Measurements from ENCODE around the gene DRD3.

The DRD3 gene

DNA sequence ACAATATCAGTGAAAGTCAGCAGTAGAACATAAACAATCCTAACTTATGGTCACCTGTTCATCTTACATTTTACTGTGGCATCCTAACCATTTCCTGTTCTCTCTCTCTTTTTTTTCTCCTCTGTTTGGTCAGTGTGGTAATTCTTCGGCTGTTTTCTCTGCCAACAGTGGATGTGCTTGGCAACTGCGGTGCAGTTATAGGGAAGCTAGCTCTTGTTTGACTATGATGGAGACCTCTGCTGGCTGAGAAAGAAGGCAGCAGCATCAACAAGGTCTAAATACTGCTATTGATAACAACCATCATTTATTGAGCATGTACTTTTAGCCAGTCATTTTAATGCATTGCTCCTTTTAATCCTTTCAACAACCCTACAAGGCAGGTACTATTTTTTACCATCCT, 723 bp upstream of the DRD3 start:
- no peak for DNase-seq

DNA sequence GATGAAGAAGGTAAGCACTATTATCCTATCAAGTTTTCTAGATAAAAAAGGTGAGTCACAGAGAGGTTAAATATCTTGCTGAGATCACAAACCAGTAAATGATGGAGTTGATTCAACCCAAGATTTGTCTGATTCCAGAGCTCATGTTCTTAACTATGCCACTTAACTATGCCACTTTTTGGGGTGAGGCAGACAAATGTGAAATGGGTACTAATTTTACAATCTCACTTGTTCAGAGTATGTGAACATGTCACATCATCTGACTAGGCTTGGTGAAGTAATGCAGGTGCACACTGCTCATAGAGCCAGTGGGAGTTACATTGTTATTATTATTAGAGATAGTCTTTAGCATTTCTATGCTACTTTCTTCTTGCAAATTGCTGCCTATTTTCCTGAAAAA, 2.0 kb downstream of the DRD3 start:
- DNase-seq: no peak

DNA sequence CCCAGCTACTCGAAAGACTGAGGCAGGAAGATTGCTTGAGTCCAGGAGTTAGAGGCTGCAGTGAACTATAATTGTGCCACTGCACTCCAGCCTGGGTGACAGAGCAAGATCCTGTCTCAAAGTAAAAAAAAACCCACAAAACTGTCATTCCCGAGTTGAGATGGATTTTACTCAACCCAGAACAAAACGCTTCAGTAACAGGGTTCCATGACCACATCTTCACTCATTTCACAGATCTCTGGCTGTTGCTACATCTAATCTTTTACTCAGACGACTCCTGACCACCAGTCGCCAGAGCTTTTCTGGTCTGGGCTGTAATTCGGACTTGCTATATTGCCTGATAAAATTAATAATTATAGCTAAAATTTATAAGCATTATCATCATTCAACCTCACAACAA, 2.4 kb downstream of the DRD3 start:
- DNase-seq: no peak

DNA sequence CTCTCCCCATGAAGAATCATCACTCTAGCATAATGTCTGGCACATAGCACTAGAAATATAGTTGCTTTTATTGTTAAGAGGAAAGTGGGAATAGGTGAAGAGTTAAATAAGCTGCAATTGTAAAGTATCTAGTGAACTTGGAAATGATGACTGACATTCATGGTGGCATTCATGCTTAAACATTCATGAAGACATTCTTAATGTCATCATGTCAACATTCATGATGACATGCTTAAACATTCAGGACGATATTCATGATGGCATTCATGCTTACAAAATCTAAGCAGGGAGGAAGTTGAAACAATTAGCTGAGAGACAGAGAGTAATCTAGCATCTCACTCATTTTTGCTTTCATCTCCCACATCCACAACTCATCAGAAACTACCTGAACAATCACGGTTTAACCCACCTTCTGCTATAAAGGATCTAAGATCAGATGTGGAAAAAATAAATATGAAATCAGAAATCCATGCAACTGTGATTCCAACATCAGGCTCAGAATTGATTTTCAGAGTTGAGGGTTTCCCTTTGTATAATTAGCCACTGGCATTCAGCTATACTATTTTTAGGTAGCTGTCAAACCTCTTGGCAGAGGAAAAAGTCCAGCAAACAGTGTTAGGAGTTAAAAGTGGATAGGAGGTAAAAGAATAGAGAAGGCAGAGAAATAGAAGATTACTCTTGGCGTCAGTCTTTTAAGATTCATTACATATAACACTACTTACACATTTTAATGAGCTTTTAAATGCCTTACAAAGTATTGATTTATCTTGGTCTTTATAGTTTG, 3.5 kb downstream of the DRD3 start:
- DNase-seq: no peak

DNA sequence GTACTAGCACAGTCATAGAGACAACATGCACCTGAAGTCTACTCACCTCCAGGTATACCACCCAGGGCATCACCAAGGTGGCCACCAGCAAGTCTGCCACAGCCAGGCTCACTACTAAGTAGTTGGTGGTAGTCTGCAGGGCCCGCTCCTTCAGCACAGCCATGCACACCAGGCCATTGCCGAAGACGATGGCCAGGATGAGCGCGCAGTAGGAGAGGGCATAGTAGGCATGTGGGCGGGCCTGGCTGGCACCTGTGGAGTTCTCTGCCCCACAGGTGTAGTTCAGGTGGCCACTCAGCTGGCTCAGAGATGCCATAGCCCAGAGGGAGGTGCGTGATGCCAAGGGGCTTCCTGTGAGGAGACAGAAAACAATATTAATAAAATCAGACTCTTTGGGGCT, 7.2 kb downstream of the DRD3 start:
- no peak for DNase-seq

DNA sequence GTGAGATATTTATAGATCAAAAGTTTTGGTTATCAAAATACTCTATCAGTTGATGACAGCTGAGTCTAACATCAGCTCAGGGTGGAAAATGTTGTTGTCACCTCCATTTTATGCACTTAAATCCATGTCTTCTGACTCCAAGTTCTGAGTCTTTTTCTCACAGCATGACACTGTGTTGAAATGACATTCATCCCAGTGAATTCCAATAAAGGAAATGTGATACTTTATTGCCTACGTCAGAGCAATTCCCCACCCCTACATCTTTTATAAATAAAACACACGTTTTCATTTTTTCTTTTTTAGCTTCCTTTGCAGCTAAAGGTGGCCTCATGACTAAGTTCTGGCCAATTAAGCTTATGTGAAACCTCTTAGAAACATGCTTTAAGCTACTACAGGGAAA, 10.7 kb downstream of the DRD3 start:
- DNase-seq: no peak

DNA sequence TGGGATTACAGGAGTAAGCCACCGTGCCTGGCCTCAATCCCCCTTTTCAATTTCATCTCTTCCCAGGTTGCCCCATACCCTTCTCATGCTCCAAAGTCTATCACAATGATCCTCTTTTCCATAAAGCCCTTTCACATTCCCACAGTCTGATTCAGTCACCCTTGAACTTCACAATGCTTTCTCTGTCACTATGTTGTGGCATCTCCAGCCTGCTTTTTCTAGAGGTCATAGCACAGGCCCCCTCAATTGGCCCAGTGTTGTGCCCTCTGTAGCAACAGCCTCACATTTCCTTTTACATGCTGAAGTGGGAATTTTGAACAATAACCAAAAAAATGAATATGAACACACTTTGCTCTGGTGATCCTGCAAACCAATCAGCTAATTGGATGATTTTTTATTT, 21.5 kb downstream of the DRD3 start:
- no peak for DNase-seq

DNA sequence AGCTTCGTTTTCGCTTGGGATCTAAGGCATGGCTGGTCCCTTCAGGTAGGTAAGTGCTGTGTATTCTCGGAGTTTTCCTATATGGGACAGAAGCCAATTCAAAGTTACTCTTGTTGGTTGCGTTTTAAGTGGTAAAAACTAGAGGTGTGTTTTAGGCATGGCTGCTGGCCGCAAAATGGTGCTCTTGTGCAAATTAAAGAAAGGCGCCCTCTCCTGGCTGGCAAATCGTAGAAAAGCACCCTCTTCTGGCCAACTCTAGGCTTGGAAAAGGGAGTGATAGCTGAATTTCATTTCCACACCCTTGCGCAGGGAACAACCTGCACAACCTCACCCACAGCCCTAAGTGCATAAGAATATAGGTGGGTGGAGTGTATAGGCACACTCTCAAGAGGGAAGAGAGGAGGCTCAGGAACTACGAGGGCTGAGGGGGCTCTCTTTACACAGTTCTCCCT, 23.5 kb downstream of the DRD3 start:
- no peak for DNase-seq

DNA sequence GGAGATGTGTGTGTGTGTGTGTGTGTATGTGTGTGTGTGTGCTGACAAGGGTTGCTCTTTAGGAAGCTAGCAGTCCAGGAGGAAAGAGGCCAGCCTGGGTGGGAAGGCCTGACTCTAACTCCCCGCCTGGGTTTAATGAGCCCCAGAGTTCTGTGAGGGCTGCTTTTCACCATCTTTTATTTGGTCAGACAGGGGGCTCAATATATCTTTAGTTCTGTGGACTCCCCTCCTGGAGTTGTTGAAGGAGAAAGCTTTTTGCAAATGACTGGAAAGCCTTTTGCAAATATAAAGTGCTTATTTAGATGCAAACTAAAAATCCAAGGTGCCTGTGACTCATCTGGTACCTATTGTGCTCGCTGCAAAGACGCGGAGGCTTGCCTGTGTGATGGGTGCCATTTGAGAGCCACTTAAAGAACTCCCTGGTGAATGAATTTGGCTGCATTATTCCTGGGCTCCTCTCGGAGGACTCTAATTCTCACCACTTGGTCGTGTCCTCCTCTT, 24.5 kb downstream of the DRD3 start:
- DNase-seq: no peak

DNA sequence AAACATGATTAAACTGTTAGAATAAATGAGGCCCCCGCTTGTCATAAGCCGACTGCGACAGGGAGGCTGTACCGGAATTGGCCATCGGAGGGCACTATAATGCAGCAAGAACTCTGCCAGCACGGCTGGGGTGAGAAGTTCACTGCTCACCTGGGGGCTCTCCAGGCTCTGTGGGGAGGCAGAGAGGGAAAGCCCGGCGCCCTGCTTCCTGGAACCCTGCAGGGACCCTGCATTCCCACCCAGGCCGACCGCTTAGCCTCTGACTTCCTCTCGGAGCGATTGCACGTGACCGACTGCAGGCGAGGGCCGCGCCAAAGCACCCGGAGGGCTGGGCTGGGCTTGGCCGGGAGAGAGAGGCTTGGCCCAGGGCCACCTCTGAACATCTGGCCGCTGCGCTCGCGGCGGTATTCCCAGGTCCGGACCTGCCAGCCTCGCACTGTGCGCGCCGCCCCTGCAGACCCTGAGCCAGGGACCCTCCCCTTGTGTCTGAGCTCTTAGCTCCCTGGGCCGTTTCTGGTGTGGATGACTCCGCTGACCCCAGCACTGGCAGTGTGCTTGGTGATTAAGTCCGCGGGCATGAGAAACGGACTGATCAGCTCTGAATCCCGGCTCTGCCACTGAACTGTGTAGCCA, 26.2 kb downstream of the DRD3 start:
- peak; percentile 89 for DNase-seq

DNA sequence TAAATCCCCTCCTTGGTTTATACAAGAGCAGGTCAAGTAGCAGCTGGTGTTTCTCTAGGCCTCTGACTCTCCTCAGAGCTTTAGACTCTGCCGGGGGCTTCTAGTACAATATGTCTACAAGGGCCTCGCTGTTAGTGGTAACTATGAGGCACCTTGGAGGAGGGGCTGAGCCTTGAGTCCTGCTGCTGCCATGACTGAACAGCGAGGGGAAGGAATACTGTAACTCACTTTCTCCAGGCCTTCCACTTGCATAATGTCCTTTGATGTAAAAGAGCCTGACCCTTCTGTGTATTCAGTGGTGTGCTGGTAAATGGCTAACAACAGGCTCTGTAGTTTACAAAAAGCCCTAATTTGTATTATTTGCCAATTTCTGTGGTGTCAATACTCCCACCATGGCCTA, 27.8 kb downstream of the DRD3 start:
- no peak for DNase-seq

DNA sequence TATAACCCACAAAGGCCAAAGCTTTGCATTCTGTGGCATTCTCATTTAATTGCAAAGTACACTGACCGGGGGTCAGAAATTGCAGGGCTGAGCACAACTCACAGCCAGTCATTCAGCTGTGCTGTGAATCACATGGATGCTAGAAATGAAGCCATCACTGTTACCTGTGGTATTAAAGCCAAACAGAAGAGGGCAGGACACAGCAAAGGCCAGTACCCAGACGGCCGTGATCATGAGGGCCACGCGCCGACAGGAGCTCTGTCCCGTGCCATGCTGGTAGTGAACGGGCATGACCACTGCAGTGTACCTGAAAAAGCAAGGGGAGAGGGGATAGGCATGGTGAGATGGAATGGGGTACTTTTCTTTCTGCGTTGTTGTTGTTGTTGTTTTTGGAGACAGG, 31.6 kb downstream of the DRD3 start:
- no peak for DNase-seq

DNA sequence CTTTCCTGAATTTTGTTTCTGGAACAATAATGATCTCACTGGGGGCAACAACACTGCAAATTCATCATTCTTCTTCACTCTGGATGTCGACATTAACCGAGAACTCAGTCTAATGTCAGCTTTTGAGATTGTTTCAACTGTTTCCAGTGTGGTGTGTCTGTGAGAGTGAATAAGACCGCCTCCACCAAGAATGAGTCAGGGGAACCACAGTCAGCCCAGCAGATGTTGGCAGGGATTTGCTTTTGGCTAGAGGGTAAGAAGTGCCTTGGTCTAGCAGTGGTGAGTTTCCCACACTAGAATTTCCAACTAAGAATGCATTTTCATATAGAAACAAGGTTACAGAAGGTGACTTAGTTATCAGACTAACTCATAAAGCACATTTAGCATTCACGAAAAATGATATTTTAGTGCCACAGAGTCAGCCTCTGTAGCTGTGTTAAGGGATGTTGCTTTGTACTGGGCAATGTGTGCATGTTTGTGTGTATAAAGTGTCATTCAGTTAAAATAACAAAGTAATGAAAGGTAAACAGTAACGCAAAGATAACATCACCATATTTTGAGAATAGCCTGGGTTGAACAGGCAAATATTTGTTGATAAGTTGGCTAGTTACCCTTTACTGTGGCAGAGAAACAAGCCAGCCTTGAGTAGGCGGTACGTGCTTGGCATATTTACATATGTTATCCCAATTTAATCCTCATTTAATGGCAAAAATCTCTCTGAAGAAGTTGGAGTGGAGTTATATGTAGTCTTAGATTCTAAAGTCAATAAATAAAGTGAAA, 33.8 kb downstream of the DRD3 start:
- no peak for DNase-seq

DNA sequence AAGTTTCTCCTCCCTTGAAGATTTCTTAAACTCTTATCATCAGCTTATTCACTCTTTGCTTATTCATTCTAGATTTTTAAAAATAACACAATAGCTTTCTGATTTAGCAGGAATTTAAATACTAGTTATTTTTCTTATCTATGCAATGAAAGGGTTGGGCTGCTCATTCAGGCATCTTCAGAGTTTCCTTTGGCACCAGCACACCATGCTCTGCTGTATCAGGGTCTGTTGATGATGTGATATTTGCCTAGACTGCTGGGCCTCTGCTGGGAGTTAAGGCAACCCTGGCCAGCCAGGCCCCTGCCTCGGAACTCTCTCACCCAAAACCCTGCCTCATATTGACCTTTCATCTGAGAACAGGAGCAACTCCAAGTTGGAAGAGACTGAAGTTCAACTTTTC, 35.0 kb downstream of the DRD3 start:
- DNase-seq: no peak

DNA sequence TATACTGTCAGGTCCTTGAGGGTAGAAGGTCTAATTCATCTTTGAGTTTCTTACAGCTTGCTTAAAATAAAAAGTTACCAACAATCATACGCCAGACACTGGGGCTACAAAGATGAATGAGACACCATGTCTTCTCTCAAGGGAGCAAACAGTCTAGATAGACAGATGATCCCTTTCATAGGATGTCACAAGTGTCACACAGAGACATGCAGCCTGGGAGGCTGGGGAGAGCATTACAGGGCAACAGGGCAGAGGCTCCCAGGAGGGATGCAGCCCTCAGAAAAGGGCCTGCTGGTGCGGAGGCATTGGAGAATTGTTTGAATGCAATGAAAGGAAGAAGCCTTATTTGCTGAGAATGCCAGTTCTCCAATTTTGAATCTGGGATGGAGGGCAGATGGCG, 39.0 kb downstream of the DRD3 start:
- DNase-seq: no peak

DNA sequence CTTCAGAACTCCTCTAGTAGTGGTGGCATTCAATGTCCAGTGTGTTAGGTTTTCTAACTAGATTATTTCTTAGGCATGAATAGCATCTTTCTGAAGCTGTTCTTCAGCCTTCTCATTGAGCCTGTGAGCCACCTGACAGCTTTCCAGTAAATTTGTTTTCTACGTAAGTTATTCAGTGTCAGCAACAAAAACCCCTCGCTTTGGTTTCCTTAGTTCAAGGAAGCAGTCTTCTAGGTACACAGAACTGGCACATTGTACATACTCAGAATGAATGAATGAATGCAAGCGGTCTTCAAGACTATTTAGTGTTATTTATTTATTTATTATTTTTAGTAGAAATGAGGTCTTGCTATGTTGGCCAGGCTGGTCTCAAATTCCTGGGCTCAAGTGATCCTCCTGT, 44.9 kb downstream of the DRD3 start:
- no peak for DNase-seq

DNA sequence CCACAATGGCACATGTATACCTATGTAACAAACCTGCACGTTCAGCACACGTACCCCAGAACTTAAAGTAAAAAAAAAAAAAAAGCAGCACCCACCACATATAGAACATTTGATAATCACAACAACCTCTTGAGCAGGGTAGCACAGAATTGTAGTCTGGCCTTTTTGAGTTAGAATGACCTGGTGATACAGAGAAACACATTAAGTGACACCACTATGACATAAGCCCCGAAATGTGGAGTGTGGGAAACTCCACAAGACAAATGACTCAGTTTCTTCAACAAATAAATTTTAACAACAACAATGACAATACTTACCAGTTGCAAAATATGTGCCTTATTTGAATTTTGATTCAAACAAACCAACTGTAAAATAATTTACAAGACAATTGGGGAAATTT, 46.4 kb downstream of the DRD3 start:
- DNase-seq: no peak

DNA sequence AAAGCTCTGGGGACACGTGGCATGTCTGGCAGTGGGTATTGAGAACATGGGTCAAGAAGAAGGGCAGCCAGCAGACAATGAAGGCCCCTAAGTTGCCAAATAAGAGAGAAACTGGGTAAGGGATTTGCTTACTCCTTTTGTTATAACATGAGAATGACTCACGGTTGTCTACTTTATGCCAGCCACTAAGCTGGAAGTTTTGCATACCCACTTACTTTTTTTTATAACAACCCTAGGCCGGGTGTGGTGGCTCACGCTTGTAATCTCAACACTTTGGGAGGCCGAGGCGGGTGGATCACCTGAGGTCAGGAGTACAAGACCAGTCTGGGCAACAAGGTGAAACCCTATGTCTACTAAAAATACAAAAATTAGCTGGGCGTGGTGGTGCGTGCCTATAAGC, 50.0 kb downstream of the DRD3 start:
- DNase-seq: no peak

DNA sequence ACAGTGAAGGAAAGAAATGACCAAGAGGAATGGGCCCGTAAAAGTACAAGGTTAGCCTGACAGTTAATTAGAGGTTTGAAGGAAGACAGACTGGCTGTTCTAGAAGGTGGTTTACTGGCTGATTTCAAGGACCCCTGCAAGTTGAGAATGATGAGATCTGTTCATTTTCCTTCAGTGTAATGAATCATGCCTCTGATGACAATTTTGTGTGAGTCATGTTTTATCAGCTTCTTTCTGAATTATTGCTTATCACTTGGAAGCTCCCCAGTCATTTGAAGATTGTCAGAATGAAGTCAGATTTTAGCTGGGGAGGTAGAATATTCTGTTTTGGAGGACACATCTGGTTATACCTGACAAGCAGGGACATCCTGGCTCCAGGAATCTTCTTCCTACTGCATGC, 50.6 kb downstream of the DRD3 start:
- DNase-seq: no peak

DNA sequence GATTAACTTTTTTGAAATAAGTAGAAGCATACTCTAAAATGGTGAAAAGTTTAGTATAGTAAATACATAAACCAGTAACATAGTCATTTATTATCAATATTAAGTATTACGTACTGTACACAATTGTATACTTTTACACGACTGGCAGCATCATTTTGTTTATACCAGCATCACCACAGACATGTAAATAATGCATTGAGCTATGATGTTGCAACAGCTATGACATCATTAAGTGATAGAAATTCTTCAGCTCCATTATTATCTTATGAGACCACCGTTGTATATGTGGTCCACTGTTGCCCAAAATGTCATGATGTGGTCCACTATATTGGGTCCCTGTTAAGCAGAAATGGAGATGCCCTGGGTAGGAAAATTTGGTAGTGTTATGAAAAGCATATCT, 51.3 kb downstream of the DRD3 start:
- DNase-seq: no peak

DNA sequence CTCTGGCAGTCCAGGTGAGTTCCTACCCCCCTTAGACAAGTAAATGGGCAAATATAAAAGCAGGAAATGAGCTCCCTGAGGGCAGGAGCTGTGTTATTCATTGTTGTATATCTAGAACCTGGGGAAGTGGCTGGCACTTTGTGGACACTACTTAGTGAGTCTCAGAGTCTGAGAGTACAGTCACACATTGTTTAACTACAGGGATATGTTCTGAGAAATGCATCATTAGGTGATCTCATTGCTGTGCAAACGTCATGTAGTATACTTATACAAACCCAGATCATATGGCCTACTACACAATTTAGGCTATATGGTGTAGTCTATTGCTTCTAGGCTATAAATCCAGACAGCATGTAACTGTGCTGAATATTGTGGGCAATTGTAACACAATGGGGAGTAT, 52.4 kb downstream of the DRD3 start:
- no peak for DNase-seq

DNA sequence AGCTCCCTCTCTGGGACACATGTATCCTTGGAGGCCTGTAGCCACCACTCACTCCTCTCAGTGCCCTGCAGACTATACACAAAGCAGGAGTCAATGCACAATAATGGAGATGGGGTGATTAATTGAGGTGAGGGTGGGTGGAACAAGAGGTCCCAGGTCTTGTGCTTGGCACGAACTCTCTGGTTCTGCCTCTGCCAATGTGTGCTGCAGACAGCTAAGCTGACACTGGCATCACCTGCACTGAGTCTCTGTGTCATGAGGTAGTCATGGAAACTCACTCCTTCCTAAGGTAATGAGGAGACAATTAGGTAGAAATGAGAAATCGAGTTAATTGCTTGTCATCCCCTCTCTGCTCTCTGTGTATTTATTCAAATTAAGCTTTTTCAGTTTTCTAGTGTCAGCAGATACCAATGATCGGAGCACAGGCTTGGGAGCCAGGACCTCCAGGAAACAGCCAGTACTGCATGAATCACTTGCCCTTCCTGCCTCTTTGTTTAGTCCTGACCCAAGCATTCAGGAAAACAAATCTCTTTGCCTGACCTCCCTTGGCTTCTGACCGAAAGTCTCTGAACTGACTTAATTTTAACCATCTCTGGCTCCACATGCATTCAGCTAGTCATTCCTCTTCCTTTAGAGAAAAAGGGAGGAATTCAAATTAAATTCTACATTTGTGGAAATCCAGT, 56.7 kb downstream of the DRD3 start:
- no peak for DNase-seq

DNA sequence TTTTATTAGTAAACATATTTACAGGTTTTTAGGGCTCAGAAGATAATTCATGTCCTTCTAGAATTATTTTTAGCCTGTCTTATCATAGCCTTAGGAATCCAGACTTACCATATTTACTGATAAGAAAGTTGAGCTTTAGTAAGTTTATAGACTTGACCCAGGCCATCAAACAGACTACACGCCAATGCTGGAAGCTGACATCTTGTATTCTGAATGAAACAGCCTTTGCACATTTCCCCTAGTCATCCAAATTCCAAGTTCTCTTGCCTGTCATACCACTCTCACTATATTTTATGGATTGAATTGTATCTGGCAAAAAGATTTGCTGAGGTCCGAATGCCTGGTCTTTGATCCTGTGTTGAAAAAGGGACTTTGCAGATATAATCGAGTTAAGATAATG, 58.6 kb downstream of the DRD3 start:
- DNase-seq: no peak

Measured in right kidney (tissue), 1 donor.